ENCODE data around the gene B4GALT3. TPM values are rescaled to one million over a fixed set of nuclear protein-coding genes. Genes with fewer than 3 reads are reported as not detected.
A peak's percentile ranks its signal among the peaks of the same experiment; 100 is the strongest.

The B4GALT3 gene
- total and polyA plus RNA-seq, 2 experiments from 2014 or later, result 36.9 to 44.7 TPM

- Histone ChIP-seq H3K4me1 (ENCODE audit: low read depth) (no peaks in the 10 kb centered on the region), H3K4me3 (no peak overlapping the region), H3K27ac (no peak overlapping the region), H3K9me3 (ENCODE audit: low read depth) (no peaks in the 10 kb centered on the region), H3K27me3 (no peaks in the 10 kb centered on the region), H3K36me3 (peaks cover 30% of the 10 kb centered on the region)
- no peak for TF ChIP-seq CTCF (IDR thresholded peaks at IDR 0.05; ENCODE audit: low read depth, low read length)
- no peak for DNase-seq (ENCODE audit: low read depth in 1 of 2, low spot score in 1 of 2)
Measured at GRCh38 chr1:161168906-161169305, 8.4 kb downstream of the B4GALT3 start.

- peaks cover 21% of the 10 kb centered on the region for H3K36me3 ChIP-seq
Measured at GRCh38 chr1:161166669-161167548, 10.4 kb downstream of the B4GALT3 start.

GRCh38 chr1:161165742-161166668 is 11.3 kb downstream of the B4GALT3 start, which contains the start of gene PPOX:
Gene PPOX, plus strand, starts transcription at chr1:161166426. Its CDS starts 422 bp downstream, at chr1:161166848.
- Histone ChIP-seq H3K4me3 (peak within 1 kb of the TSS; percentile 60), H3K27me3 (no peaks in the 10 kb centered on the region), H3K4me1 (ENCODE audit: low read depth) (no peaks in the 10 kb centered on the region), H3K9me3 (ENCODE audit: low read depth) (no peaks in the 10 kb centered on the region), H3K36me3 (peaks cover 14% of the 10 kb centered on the region), H3K27ac (peak within 1 kb of the TSS; percentile 81)
- DNase-seq (ENCODE audit: low read depth in 1 of 2, low spot score in 1 of 2), result peak; percentile 99
- TF ChIP-seq CTCF (IDR thresholded peaks at IDR 0.05; ENCODE audit: low read depth, low read length), result peak; percentile 44

More at GRCh38 chr1:161166669-161167548, 10.4 kb downstream of the B4GALT3 start:
- H3K4me3 ChIP-seq, result peak overlapping the region; percentile 60
- H3K9me3 ChIP-seq (ENCODE audit: low read depth), result no peaks in the 10 kb centered on the region
- peak overlapping the region; percentile 40 for H3K27ac ChIP-seq
- TF ChIP-seq CTCF (IDR thresholded peaks at IDR 0.05; ENCODE audit: low read depth, low read length), result no peak
- no peaks in the 10 kb centered on the region for H3K4me1 ChIP-seq (ENCODE audit: low read depth)
- H3K27me3 ChIP-seq, result no peaks in the 10 kb centered on the region
- DNase-seq (ENCODE audit: low read depth in 1 of 2, low spot score in 1 of 2), result peak in 1 of 2 donors; percentile 59

GRCh38 chr1:161164901-161165610 is 12.3 kb downstream of the B4GALT3 start:
- Histone ChIP-seq H3K4me1 (ENCODE audit: low read depth) (no peaks in the 10 kb centered on the region), H3K9me3 (ENCODE audit: low read depth) (no peaks in the 10 kb centered on the region), H3K27me3 (no peaks in the 10 kb centered on the region), H3K36me3 (peaks cover 5% of the 10 kb centered on the region), H3K27ac (peak overlapping the region; percentile 81), H3K4me3 (peak overlapping the region; percentile 60)
- no peak for DNase-seq (ENCODE audit: low read depth in 1 of 2, low spot score in 1 of 2)
- no peak for TF ChIP-seq CTCF (IDR thresholded peaks at IDR 0.05; ENCODE audit: low read depth, low read length)

GRCh38 chr1:161163793-161164192 is 13.5 kb downstream of the B4GALT3 start:
- H3K27me3 ChIP-seq, result no peaks in the 10 kb centered on the region
- peaks cover 5% of the 10 kb centered on the region for H3K36me3 ChIP-seq
- H3K4me3 ChIP-seq, result no peak overlapping the region
- DNase-seq (ENCODE audit: low read depth in 1 of 2, low spot score in 1 of 2), result no peak
- H3K27ac ChIP-seq, result no peak overlapping the region
- peaks cover 3% of the 10 kb centered on the region for H3K4me1 ChIP-seq (ENCODE audit: low read depth)
- no peaks in the 10 kb centered on the region for H3K9me3 ChIP-seq (ENCODE audit: low read depth)
- TF ChIP-seq CTCF (IDR thresholded peaks at IDR 0.05; ENCODE audit: low read depth, low read length), result no peak
